VCaP (cell line): ENCODE data around the gene CEP135.
"Not testable (repeated sequence)": the region's sequence is repeated elsewhere in the genome, so short reads cannot be mapped to it uniquely, and the experiment has no call there.

Experiments used
- H3K27ac ChIP-seq: fragments of 450-650 bp; 2 replicates; pipeline ENCODE4 v1.5.1; 2017
- TF ChIP-seq, protein P1 (sequence below): fragments of 450-650 bp; conservative IDR thresholded peaks from 2 replicates; pipeline ENCODE4 v1.5.1; 2017; ENCODE audit warnings: mild to moderate bottlenecking, moderate library complexity

The CEP135 gene

DNA sequence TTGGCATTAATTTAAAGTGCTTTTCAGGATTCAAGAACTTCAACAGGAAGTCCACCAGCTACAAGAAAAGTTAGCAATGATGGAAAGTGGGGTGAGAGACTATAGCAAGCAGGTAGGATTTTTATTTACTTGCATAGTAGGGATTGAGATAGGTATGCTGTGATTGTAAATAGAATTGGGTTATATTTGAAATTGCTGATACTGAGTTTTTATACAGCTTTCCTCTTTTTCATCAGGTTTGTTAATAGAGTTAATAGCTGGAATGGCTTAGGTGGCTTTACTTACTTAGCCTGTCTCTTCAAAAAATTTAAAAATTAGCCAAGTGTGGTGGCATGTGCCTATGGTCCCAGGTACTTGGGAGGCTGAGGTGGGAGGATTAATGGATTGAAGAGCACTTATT, 10.9 kb downstream of the CEP135 start:
- TF ChIP-seq, protein P1, sequence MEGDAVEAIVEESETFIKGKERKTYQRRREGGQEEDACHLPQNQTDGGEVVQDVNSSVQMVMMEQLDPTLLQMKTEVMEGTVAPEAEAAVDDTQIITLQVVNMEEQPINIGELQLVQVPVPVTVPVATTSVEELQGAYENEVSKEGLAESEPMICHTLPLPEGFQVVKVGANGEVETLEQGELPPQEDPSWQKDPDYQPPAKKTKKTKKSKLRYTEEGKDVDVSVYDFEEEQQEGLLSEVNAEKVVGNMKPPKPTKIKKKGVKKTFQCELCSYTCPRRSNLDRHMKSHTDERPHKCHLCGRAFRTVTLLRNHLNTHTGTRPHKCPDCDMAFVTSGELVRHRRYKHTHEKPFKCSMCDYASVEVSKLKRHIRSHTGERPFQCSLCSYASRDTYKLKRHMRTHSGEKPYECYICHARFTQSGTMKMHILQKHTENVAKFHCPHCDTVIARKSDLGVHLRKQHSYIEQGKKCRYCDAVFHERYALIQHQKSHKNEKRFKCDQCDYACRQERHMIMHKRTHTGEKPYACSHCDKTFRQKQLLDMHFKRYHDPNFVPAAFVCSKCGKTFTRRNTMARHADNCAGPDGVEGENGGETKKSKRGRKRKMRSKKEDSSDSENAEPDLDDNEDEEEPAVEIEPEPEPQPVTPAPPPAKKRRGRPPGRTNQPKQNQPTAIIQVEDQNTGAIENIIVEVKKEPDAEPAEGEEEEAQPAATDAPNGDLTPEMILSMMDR: no peak

DNA sequence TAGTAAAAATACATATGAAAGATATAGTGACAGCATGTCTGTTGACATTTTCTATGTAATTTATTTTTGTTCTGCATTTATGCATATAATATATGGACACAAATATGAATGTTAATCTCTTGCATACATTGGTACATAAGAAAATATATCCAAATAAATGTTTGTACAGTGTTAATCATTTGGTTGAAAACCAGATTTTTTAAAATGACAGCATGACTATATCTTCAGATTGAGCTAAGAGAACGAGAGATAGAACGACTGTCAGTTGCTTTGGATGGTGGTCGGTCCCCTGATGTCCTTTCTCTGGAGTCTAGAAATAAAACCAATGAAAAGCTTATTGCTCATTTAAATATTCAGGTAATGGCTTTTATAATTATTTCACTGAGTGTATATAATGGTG, 15.3 kb downstream of the CEP135 start:
- H3K27ac ChIP-seq: no peak overlapping the region
- TF ChIP-seq, protein P1: no peak

More for the DNA sequence above, 10.9 kb downstream of the CEP135 start:
- H3K27ac ChIP-seq: no peak overlapping the region

DNA sequence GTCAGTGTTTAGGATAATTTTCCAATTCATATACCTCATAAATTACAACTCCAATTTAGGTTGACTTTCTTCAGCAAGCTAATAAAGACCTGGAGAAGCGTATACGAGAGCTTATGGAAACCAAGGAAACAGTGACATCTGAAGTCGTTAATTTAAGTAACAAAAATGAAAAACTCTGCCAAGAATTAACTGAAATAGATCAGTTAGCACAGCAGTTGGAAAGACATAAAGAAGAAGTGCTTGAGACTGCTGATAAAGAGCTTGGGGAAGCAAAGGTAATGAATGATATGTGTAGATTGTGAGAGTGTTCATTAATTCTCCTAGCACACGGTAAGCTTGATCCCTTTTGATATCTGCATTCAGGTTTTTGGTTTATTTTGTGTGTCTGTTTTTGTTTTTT, 16.8 kb downstream of the CEP135 start:
- no peak overlapping the region for H3K27ac ChIP-seq
- TF ChIP-seq, protein P1: no peak

DNA sequence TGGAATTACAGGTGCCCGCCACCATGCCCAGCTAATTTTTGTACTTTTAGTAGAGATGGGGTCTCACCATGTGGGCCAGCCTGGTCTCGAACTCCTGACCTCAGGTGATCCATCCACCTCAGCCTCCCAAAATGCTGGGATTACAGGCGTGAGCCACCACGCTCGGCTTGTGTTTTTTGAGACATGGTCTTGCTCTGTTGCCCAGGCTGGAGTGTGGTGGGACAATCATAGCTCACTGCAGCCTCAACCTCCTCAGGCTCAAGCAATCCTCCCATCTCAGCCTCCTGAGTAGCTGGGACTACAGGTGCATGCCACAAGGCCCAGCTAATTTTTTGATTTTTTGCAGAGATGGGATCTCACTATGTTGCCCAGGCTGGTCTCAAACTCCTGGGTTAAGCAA, 17.6 kb downstream of the CEP135 start:
- not testable (repeated sequence) for H3K27ac ChIP-seq

DNA sequence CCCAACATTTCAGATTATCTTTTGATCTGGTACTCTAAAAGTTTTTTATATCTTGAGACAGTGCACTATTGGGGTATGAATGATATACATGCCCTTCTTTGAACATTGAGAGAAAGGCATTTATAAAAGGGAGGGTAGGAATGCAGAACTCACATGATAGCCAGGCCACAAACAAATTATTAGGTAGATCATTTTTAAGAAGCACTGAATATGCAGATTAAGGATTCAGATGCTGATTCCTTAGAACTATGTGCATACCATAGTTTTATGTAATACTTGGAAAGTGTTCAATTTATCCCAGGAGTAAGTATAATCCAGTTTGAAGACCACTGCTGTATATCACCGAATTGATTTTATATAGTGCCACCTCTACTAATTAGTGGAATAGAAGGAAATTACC, 18.6 kb downstream of the CEP135 start:
- TF ChIP-seq, protein P1: no peak

DNA sequence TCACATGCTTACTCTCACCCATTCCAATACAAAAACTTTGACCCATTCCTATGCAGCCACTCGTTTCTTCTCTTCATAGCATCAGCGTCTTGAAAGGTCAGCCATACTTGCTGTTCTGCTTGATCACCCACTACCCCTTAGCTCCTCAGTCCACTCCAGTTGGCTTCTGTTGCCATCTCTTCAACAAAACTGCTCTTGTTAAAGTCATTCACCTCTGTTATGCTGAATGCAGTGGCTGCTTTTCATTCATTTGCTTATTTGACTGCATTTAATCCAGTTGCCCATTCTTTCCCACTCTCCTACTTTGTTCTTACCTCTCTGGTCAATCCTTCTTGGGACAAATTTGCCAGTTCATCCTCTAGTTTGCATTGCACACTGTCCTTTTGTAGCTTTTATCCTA, 24.9 kb downstream of the CEP135 start:
- TF ChIP-seq, protein P1: no peak
- no peak overlapping the region for H3K27ac ChIP-seq

More for the DNA sequence above, 18.6 kb downstream of the CEP135 start:
- no peak overlapping the region for H3K27ac ChIP-seq

DNA sequence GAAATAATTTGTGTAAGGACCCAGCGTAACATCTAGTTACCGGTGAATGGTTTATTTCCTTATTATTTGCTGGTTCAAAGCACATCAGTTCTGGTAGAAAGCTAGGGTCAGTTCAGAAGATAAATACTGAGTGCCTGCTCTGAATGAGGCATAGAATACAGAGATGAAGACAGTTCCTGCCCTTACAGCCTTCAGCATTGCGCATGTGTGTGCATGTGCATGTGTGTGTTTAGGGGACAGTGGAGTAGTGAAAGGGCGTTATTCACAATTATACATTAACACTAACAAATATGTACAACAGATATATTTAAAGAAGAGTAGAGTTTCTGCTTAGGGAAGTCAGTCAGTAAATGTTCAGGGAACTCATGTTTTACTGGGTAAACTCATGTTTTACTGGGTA, 29.1 kb downstream of the CEP135 start:
- H3K27ac ChIP-seq: no peak overlapping the region
- TF ChIP-seq, protein P1: no peak

DNA sequence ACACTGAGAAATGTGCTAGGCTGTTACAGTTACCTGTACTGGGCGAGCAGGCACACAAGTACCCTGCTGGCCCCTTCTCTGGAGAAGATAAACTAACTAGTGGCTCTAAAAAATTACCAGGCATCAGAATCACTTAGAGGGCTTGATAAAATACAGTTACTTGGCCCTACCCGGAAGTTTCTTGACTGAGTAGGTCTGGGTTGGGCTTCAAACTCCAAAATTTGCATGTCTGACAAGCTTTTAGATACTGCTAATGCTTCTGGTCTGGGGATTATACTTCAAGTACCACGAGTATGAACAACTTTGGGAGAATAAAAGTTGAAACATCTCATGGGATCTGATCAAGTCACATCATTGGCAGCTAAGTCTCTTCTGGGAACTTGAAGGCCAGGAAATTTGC, 30.8 kb downstream of the CEP135 start:
- TF ChIP-seq, protein P1: no peak

More for the DNA sequence above, 30.8 kb downstream of the CEP135 start:
- H3K27ac ChIP-seq: no peak overlapping the region
